Bronchial epithelial cell (primary cell): Measurements from ENCODE around the gene CALD1. TPM values are rescaled to one million over a fixed set of nuclear protein-coding genes. Genes with fewer than 3 reads are reported as not detected.

Source experiments
- DNase-seq: peaks from one replicate; pipeline ENCODE4 v3.0.0-alpha.2; 2010; ENCODE audit warnings: low read depth
- FAIRE-seq: peaks from 2 replicates; lab custom pipeline; 2011; peaks lifted over from hg19 to GRCh38; lab: Jason Lieb, UNC
- H3K27me3 ChIP-seq: 2 replicates; pipeline ENCODE4 v1.5.1; 2011; ENCODE audit warnings: low read length; ENCODE audit not compliant: control insufficient read depth, insufficient read depth
- H3K36me3 ChIP-seq: 2 replicates; pipeline ENCODE4 v1.5.1; 2011; ENCODE audit warnings: low read length; ENCODE audit not compliant: control insufficient read depth, insufficient read depth
- H3K4me3 ChIP-seq: 2 replicates; pipeline ENCODE4 v1.5.1; 2011; ENCODE audit warnings: mild to moderate bottlenecking, low read depth, low read length, control low read depth
- total RNA-seq: library from RNA; depleted of rRNA; stranded (reverse); fragments of >200 nt; gene quantifications from 2 replicates; pipeline ENCODE4 v1.2.1, GENCODE V29; 2014
- TF ChIP-seq, protein P1 (sequence below): IDR thresholded peaks from 2 replicates; pipeline ENCODE4 v1.5.1; 2011; ENCODE audit warnings: mild to moderate bottlenecking, moderate library complexity, low read length, control low read depth, inconsistent platforms; ENCODE audit not compliant: insufficient read depth, severe bottlenecking

The CALD1 gene
- total RNA-seq, 1 donor from 2014 or later = 71.3 TPM

DNA sequence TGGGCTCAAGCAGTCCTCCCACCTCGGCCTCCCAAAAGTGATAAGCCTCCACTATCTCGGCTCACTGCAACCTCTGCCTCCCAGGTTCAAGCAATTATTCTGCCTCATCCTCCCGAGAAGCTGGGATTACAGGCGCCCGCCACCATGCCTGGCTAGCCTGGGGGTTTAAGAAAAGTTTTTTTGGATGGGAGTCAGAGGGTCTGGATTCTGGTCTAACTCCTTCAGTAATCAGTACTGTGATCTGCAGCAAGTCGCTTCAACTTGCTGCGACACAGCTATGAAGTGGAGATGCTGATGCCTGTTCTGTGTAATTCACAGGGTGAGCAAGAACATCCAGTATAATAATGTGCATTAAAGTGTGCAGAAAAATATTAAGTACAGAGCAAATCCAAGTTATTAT, 118.5 kb downstream of the CALD1 start:
- H3K36me3 ChIP-seq = peaks cover 5% of the 10 kb centered on the region
- no peak overlapping the region for H3K4me3 ChIP-seq
- H3K27me3 ChIP-seq = no peaks in the 10 kb centered on the region
- TF ChIP-seq, protein P1, sequence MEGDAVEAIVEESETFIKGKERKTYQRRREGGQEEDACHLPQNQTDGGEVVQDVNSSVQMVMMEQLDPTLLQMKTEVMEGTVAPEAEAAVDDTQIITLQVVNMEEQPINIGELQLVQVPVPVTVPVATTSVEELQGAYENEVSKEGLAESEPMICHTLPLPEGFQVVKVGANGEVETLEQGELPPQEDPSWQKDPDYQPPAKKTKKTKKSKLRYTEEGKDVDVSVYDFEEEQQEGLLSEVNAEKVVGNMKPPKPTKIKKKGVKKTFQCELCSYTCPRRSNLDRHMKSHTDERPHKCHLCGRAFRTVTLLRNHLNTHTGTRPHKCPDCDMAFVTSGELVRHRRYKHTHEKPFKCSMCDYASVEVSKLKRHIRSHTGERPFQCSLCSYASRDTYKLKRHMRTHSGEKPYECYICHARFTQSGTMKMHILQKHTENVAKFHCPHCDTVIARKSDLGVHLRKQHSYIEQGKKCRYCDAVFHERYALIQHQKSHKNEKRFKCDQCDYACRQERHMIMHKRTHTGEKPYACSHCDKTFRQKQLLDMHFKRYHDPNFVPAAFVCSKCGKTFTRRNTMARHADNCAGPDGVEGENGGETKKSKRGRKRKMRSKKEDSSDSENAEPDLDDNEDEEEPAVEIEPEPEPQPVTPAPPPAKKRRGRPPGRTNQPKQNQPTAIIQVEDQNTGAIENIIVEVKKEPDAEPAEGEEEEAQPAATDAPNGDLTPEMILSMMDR = no peak
- FAIRE-seq (no peak), DNase-seq (no peak)

GRCh38 chr7:134899729-134900128, 120.3 kb downstream of the CALD1 start:
- FAIRE-seq = no peak
- peak; percentile 87 for DNase-seq
- Histone ChIP-seq H3K4me3 (no peak overlapping the region), H3K27me3 (no peaks in the 10 kb centered on the region), H3K36me3 (peaks cover 5% of the 10 kb centered on the region)
- TF ChIP-seq, protein P1 = no peak

DNA sequence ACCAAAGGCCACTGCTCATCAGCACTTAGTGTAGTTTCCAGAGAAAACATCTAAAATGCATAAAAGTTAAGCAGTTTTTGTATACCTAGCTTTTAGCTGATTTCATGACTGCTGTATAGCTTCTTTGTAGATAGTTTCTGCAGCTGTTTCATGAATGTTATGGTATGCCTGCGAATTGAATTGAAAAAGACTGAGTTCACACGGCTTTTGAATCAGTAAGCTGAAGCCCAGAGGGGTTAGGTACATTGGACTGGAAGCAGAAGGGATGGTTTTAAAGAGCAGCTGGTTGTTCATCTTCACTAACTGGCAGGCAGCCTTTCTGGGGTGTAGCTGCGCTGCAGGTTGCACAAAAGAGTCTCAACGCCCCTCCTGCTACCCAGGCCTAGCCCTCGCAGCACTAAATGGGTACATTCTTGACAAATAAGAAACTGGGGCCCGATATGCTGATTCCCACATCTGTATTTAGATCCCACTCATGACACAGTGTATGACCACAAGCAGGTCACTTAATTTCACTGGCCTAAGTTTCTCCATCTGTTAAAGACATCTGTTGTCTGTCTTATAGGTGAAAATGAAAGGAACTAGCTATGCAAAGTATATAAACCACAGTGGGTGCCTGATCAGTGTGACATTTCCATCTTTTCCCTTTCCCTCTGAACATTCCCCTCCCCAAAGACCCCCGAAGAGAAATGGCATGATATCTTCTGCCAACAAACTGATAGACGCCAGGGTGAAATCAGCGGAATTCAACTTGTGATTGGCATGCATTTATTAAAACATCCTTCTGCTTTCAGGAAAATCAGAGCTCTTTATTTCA, 120.9 kb downstream of the CALD1 start:
- no peak for DNase-seq
- peaks cover 5% of the 10 kb centered on the region for H3K36me3 ChIP-seq
- H3K27me3 ChIP-seq = no peaks in the 10 kb centered on the region
- H3K4me3 ChIP-seq = no peak overlapping the region
- TF ChIP-seq, protein P1 = no peak
- no peak for FAIRE-seq

DNA sequence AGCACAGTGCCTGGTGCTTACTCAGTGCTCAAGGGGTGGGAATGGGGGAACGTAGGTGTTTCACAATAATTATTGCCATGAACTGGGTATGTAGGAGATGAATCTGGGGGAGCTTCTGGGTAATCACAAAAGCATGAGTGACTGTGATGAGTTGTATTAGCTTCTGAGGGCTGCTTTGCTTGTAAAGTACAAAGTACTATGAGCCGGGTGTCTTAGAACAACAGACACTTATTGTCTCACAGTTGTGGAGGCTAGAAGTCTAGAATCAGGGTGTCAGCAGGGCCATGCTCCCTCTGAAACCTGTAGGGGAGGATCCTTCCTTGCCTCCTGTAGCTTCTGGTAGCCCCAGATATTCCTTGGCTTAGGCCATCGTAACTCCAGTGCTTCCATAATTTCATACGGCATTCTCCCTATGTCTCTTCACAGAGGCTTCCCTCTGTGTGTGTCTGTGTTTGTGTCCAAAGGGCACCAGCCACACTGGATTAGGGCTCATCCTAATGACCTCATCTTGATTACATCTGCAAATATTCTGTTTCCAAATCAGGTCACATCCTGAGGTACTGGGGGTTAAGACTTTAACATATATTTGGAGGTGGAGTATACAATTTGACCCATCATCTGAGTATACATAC, 122.1 kb downstream of the CALD1 start:
- no peak for FAIRE-seq

DNA sequence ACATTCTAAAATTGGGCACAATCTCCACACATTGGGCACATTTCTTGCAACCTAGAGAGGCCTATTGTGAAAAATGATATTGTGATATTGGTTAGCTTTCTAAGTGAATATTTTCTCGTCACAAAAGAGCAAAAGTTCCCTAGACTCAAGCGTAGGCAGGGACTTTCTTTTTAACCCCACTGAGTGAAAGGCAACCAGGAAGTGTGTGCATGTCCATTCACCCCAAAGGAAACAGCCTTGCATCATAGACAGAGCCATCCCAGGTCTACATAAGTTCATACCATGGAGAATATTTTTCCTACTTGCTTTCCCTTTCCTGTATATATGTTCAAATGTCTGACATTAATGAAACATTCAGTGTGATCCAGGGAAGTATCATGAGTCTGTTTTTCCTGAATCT, 122.6 kb downstream of the CALD1 start:
- peaks cover 1% of the 10 kb centered on the region for H3K36me3 ChIP-seq
- H3K4me3 ChIP-seq = no peak overlapping the region
- TF ChIP-seq, protein P1 = no peak
- DNase-seq (no peak), FAIRE-seq (no peak)
- H3K27me3 ChIP-seq = no peaks in the 10 kb centered on the region

More for the DNA sequence above, 122.1 kb downstream of the CALD1 start:
- no peak overlapping the region for H3K4me3 ChIP-seq
- TF ChIP-seq, protein P1 = no peak
- H3K27me3 ChIP-seq = no peaks in the 10 kb centered on the region
- DNase-seq = no peak
- peaks cover 4% of the 10 kb centered on the region for H3K36me3 ChIP-seq
